Panc1 (cell line): ENCODE data around the gene ROCK2. TPM values are rescaled to one million over a fixed set of nuclear protein-coding genes. Genes with fewer than 3 reads are reported as not detected.

Experiments used
- ATAC-seq: fragments of 200-7000 bp; cut with Tn5 transposase; 2 replicates; pipeline ENCODE4 v1.9.1; 2020; ENCODE audit warnings: mild to moderate bottlenecking, moderate library complexity
- BruUV-seq: library from RNA; stranded (reverse); fragments of 400-500 nt; replicated peaks from 2 replicates; lab custom pipeline; 2021; lab: Mats Ljungman, UMichigan
- CTCF ChIA-PET: fragments of 300-600 bp; sonication (Branson Sonifier 250); formaldehyde crosslinking; loops from one replicate; lab custom pipeline; 2022; ENCODE audit warnings: antibody characterized with exemption; lab: Charles Lee
- POLR2A ChIA-PET: fragments of 300-600 bp; sonication (Branson Sonifier 250); formaldehyde crosslinking; loops from one replicate; lab custom pipeline; 2022; ENCODE audit warnings: antibody characterized with exemption; lab: Charles Lee
- DNase-seq: peaks from one replicate; pipeline ENCODE4 v3.0.0-alpha.2; 2010; ENCODE audit warnings: low read depth, low spot score
- H3K27ac ChIP-seq: 2 replicates; pipeline ENCODE4 v1.5.1; 2011; ENCODE audit warnings: mild to moderate bottlenecking, low read length, inconsistent platforms
- H3K27me3 ChIP-seq: fragments of 200-500 bp; sonication (Bioruptor generic); 2 replicates; pipeline ENCODE4 v1.6.0; 2014; ENCODE audit warnings: low read length, inconsistent platforms; ENCODE audit not compliant: control insufficient read depth, insufficient read depth
- H3K36me3 ChIP-seq: fragments of 200-500 bp; sonication (Bioruptor generic); 2 replicates; pipeline ENCODE4 v1.5.1; 2014; ENCODE audit warnings: inconsistent platforms, mild to moderate bottlenecking, low read length, moderate library complexity; ENCODE audit not compliant: control insufficient read depth, insufficient read depth
- H3K4me1 ChIP-seq: 2 replicates; pipeline ENCODE4 v1.5.1; 2011; ENCODE audit warnings: inconsistent platforms, mild to moderate bottlenecking, low read length, moderate library complexity; ENCODE audit not compliant: control insufficient read depth, insufficient read depth
- H3K4me3 ChIP-seq, 2 experiments: 2 replicates each; pipeline ENCODE4 v1.5.1; 2011 to 2012; ENCODE audit warnings: low read depth in 2 of 2, low read length in 2 of 2, mild to moderate bottlenecking in 2 of 2, inconsistent platforms in 1 of 2, moderate library complexity in 1 of 2
- H3K9me3 ChIP-seq: fragments of 200-500 bp; sonication (Bioruptor generic); 2 replicates; pipeline ENCODE4 v1.5.1; 2014; ENCODE audit warnings: low read depth, mild to moderate bottlenecking, inconsistent platforms, low read length, moderate library complexity; ENCODE audit not compliant: control insufficient read depth, insufficient read depth
- CTCF ChIP-seq: fragments of 450-650 bp; IDR thresholded peaks from 2 replicates; pipeline ENCODE4 v1.5.1; 2017; ENCODE audit warnings: mild to moderate bottlenecking
- POLR2AphosphoS5 ChIP-seq: IDR thresholded peaks from 2 replicates; pipeline ENCODE4 v1.6.1; 2012; ENCODE audit warnings: mild to moderate bottlenecking, low read depth, low read length, moderate library complexity
- REST ChIP-seq, 2 experiments: IDR thresholded peaks; 2 replicates each; pipeline ENCODE4 v1.6.1; 2011 to 2012; ENCODE audit warnings: low read depth in 2 of 2, control low read depth in 1 of 2, low read length in 1 of 2, mild to moderate bottlenecking in 1 of 2, moderate library complexity in 1 of 2; ENCODE audit not compliant: insufficient read depth in 1 of 2
- SIN3A ChIP-seq: IDR thresholded peaks from 2 replicates; pipeline ENCODE4 v1.6.1; 2012; ENCODE audit warnings: low read depth, mild to moderate bottlenecking, low read length, moderate library complexity, borderline replicate concordance; ENCODE audit not compliant: insufficient read depth
- TCF7L2 ChIP-seq: IDR thresholded peaks from 2 replicates; pipeline ENCODE4 v1.6.1; 2011; ENCODE audit warnings: mild to moderate bottlenecking, low read depth, low read length, inconsistent platforms
- in situ Hi-C: cut with HindIII; loops from 2 replicates; pipeline ENCODE4 v1.10.0; 2016; ENCODE audit warnings: low sequenced_read_pairs, low pct_unique_long_range_greater_than_20kb
- intact Hi-C: fragments of 100-400 bp; cut with micrococcal nuclease; formaldehyde crosslinking; loops from one replicate; pipeline ENCODE4 v1.10.0; 2022; ENCODE audit not compliant: unreplicated experiment
- total RNA-seq: library from RNA; stranded (reverse); gene quantifications from one replicate; pipeline ENCODE4 v1.2.1, GENCODE V29; 2021; ENCODE audit not compliant: unreplicated experiment

Gene ROCK2
- total RNA-seq, 1 experiment from 2014 or later, result 47.9 TPM

- H3K4me3 ChIP-seq, result no peak overlapping the region
- no peaks in the 10 kb centered on the region for H3K9me3 ChIP-seq
- intact Hi-C loops, result no loop called here
- CTCF ChIA-PET, result interaction anchor here (0.6 to 1.1 kb wide), 3 partner anchors 9 to 31 kb away, joined by 3 to 4 read pairs (median 3); no protein-coding TSS in a partner anchor
- no peaks in the 10 kb centered on the region for H3K27me3 ChIP-seq
- POLR2A ChIA-PET, result interaction anchor here (0.7 kb wide), 1 partner anchor 65 kb away, joined by 3 read pairs; no protein-coding TSS in a partner anchor
- H3K4me1 ChIP-seq, result no peaks in the 10 kb centered on the region
- ATAC-seq (no peak), DNase-seq (no peak)
- BruUV-seq, result no TSS peak
- no peak for TF ChIP-seq CTCF
- TF ChIP-seq TCF7L2, result no peak
- no peak for TF ChIP-seq POLR2AphosphoS5
- no peak for TF ChIP-seq SIN3A
- TF ChIP-seq REST (IDR thresholded peaks at IDR 0.05; ENCODE audit: insufficient read depth in 1 of 2, low read depth in 2 of 2, low read length in 1 of 2), result no peak
- H3K36me3 ChIP-seq, result no peaks in the 10 kb centered on the region
- H3K27ac ChIP-seq, result no peak overlapping the region
- in situ Hi-C loops, result no loop called here
Observed at GRCh38 chr2:11144738-11145079, 199.7 kb downstream of the ROCK2 start.

GRCh38 chr2:11144077-11144737 is 200.2 kb downstream of the ROCK2 start:
- intact Hi-C loops (no loop called here), in situ Hi-C loops (no loop called here)
- CTCF ChIA-PET, result interaction anchor here (0.6 to 1.1 kb wide), 2 partner anchors 10 to 12 kb away, joined by 3 read pairs; no protein-coding TSS in a partner anchor
- Histone ChIP-seq H3K36me3 (no peaks in the 10 kb centered on the region), H3K4me3 (no peak overlapping the region), H3K27ac (no peak overlapping the region), H3K4me1 (no peaks in the 10 kb centered on the region), H3K9me3 (no peaks in the 10 kb centered on the region), H3K27me3 (no peaks in the 10 kb centered on the region)
- no peak for DNase-seq
- no TSS peak for BruUV-seq
- TF ChIP-seq REST (IDR thresholded peaks at IDR 0.05; ENCODE audit: insufficient read depth in 1 of 2, low read depth in 2 of 2, low read length in 1 of 2) (no peak), CTCF (no peak), SIN3A (no peak)
- ATAC-seq, result peak; percentile 33; the same call in 1 of the 2 replicates
- POLR2A ChIA-PET, result interaction anchor here (0.7 kb wide), 1 partner anchor 65 kb away, joined by 3 read pairs; no protein-coding TSS in a partner anchor
